ENCODE results near the gene PSMB9.
A peak's percentile ranks its signal among the peaks of the same experiment; 100 is the strongest.
"Not testable (repeated sequence)": the region's sequence is repeated elsewhere in the genome, so short reads cannot be mapped to it uniquely, and the experiment has no call there.

The PSMB9 gene

GRCh38 chr6:32865724-32866443 is 11.9 kb downstream of the PSMB9 start:
- no peak for DNase-seq

GRCh38 chr6:32867022-32867477 is 13.1 kb downstream of the PSMB9 start:
- no peak for DNase-seq

- no peak for DNase-seq
Observed at GRCh38 chr6:32867554-32868256, 13.7 kb downstream of the PSMB9 start.

- peak; percentile 67 for DNase-seq
Observed at GRCh38 chr6:32868257-32868788, 14.3 kb downstream of the PSMB9 start.

- DNase-seq: not testable (repeated sequence)
Observed at GRCh38 chr6:32873947-32874346, 20.0 kb downstream of the PSMB9 start.

- DNase-seq: no peak
Observed at GRCh38 chr6:32876603-32877002, 22.6 kb downstream of the PSMB9 start.

- no peak for DNase-seq
Observed at GRCh38 chr6:32879691-32880090, 25.7 kb downstream of the PSMB9 start.

GRCh38 chr6:32880962-32881361 is 27.0 kb downstream of the PSMB9 start:
- DNase-seq: not testable (repeated sequence)

GRCh38 chr6:32882879-32883250 is 28.9 kb downstream of the PSMB9 start:
- no peak for DNase-seq

- no peak for DNase-seq
Observed at GRCh38 chr6:32883789-32884188, 29.8 kb downstream of the PSMB9 start.

- no peak for DNase-seq
Observed at GRCh38 chr6:32885698-32886286, 31.8 kb downstream of the PSMB9 start.

- DNase-seq: no peak
Observed at GRCh38 chr6:32886681-32887383, 32.8 kb downstream of the PSMB9 start.

- DNase-seq: no peak
Observed at GRCh38 chr6:32887616-32888015, 33.6 kb downstream of the PSMB9 start.

- no peak for DNase-seq
Observed at GRCh38 chr6:32888576-32888975, 34.6 kb downstream of the PSMB9 start.

GRCh38 chr6:32889533-32889932 is 35.5 kb downstream of the PSMB9 start:
- DNase-seq: no peak

GRCh38 chr6:32890831-32891230 is 36.8 kb downstream of the PSMB9 start:
- DNase-seq: no peak

GRCh38 chr6:32894085-32895005 is 40.4 kb downstream of the PSMB9 start:
- DNase-seq: peak; percentile 95

- no peak for DNase-seq
Observed at GRCh38 chr6:32895006-32895345, 41.0 kb downstream of the PSMB9 start.

- DNase-seq: no peak
Observed at GRCh38 chr6:32903952-32904351, 50.0 kb downstream of the PSMB9 start.

- DNase-seq: no peak
Observed at GRCh38 chr6:32905078-32905477, 51.1 kb downstream of the PSMB9 start.

GRCh38 chr6:32906539-32906938 is 52.5 kb downstream of the PSMB9 start:
- no peak for DNase-seq

GRCh38 chr6:32908897-32909296 is 54.9 kb downstream of the PSMB9 start:
- DNase-seq: no peak

Data from left hindlimb (tissue), 1 donor.